Activated naive CD8-positive, alpha-beta T cell treated with anti-CD3 and anti-CD28 coated beads for 36 hours (primary cell): ENCODE results near the gene GDF15. TPM values are rescaled to one million over a fixed set of nuclear protein-coding genes. Genes with fewer than 3 reads are reported as not detected.

Experiments used
- DNase-seq: peaks from one replicate; pipeline ENCODE4 v3.0.0; 2021
- H3K27ac Mint-ChIP-seq: one replicate; pipeline ENCODE4 v1.8.0; 2022; ENCODE audit warnings: mild to moderate bottlenecking, moderate library complexity, mixed read lengths
- H3K27me3 Mint-ChIP-seq: one replicate; pipeline ENCODE4 v1.8.0; 2022; ENCODE audit warnings: mild to moderate bottlenecking, mixed read lengths
- H3K36me3 Mint-ChIP-seq: one replicate; pipeline ENCODE4 v1.8.0; 2021; ENCODE audit warnings: mild to moderate bottlenecking, mixed read lengths
- H3K4me1 Mint-ChIP-seq: one replicate; pipeline ENCODE4 v1.8.0; 2021; ENCODE audit warnings: mixed read lengths
- H3K4me3 Mint-ChIP-seq: one replicate; pipeline ENCODE4 v1.8.0; 2022; ENCODE audit warnings: mild to moderate bottlenecking, moderate library complexity, mixed read lengths
- H3K9me3 Mint-ChIP-seq: one replicate; pipeline ENCODE4 v1.8.0; 2022; ENCODE audit warnings: mixed read lengths
- total RNA-seq, 2 experiments: library from RNA; stranded (reverse); gene quantifications; one replicate each; pipeline ENCODE4 v1.2.3, GENCODE V29; 2021

GDF15 gene
- total RNA-seq, 2 experiments from 2014 or later: not detected

- peaks cover 44% of the 10 kb centered on the region for H3K27me3 Mint-ChIP-seq
- H3K36me3 Mint-ChIP-seq: peaks cover 10% of the 10 kb centered on the region
- H3K4me3 Mint-ChIP-seq: peak overlapping the region; percentile 73
- peak overlapping the region; percentile 85 for H3K27ac Mint-ChIP-seq
- no peak for DNase-seq
- peaks cover 62% of the 10 kb centered on the region for H3K4me1 Mint-ChIP-seq
- H3K9me3 Mint-ChIP-seq: no peaks in the 10 kb centered on the region
Measured at GRCh38 chr19:18417250-18418028, 31.5 kb downstream of the GDF15 start.

- Mint-ChIP-seq H3K4me3 (peak overlapping the region; percentile 73), H3K4me1 (peaks cover 68% of the 10 kb centered on the region), H3K27ac (peak overlapping the region; percentile 38), H3K27me3 (peaks cover 38% of the 10 kb centered on the region), H3K36me3 (peaks cover 10% of the 10 kb centered on the region), H3K9me3 (no peaks in the 10 kb centered on the region)
- DNase-seq: no peak
Measured at GRCh38 chr19:18418029-18418482, 32.1 kb downstream of the GDF15 start.

- H3K4me1 Mint-ChIP-seq: peaks cover 71% of the 10 kb centered on the region
- H3K27me3 Mint-ChIP-seq: peaks cover 37% of the 10 kb centered on the region
- peaks cover 10% of the 10 kb centered on the region for H3K36me3 Mint-ChIP-seq
- DNase-seq: peak; percentile 51
- no peaks in the 10 kb centered on the region for H3K9me3 Mint-ChIP-seq
- H3K4me3 Mint-ChIP-seq: peak overlapping the region; percentile 73
- H3K27ac Mint-ChIP-seq: peak overlapping the region; percentile 72
Measured at GRCh38 chr19:18418483-18419194, 32.7 kb downstream of the GDF15 start.

- Mint-ChIP-seq H3K4me3 (peak within 1 kb of the TSS; percentile 88), H3K36me3 (peaks cover 10% of the 10 kb centered on the region), H3K27ac (peak within 1 kb of the TSS; percentile 75), H3K9me3 (no peaks in the 10 kb centered on the region), H3K4me1 (peaks cover 71% of the 10 kb centered on the region), H3K27me3 (peaks cover 33% of the 10 kb centered on the region)
- DNase-seq: peak; percentile 84
Measured at GRCh38 chr19:18419195-18419698, 33.3 kb downstream of the GDF15 start, which contains the start of gene SSBP4. TSS of gene SSBP4 (plus strand) at chr19:18419398. CDS start at chr19:18419649, 251 bp downstream.

- Mint-ChIP-seq H3K27me3 (peaks cover 33% of the 10 kb centered on the region), H3K9me3 (no peaks in the 10 kb centered on the region), H3K36me3 (peaks cover 10% of the 10 kb centered on the region), H3K27ac (peak overlapping the region; percentile 75), H3K4me1 (peaks cover 70% of the 10 kb centered on the region), H3K4me3 (peak overlapping the region; percentile 88)
- peak; percentile 64 for DNase-seq
Measured at GRCh38 chr19:18419699-18420460, 33.9 kb downstream of the GDF15 start.

- Mint-ChIP-seq H3K27me3 (peaks cover 27% of the 10 kb centered on the region), H3K36me3 (peaks cover 10% of the 10 kb centered on the region)
- DNase-seq: no peak
Measured at GRCh38 chr19:18420930-18421329, 35.0 kb downstream of the GDF15 start.

GRCh38 chr19:18421371-18421959, 35.5 kb downstream of the GDF15 start:
- peaks cover 65% of the 10 kb centered on the region for H3K4me1 Mint-ChIP-seq
- no peak for DNase-seq
- H3K4me3 Mint-ChIP-seq: peak overlapping the region; percentile 88

More at GRCh38 chr19:18420930-18421329, 35.0 kb downstream of the GDF15 start:
- H3K27ac Mint-ChIP-seq: peak overlapping the region; percentile 25
- H3K9me3 Mint-ChIP-seq: no peaks in the 10 kb centered on the region
- peaks cover 67% of the 10 kb centered on the region for H3K4me1 Mint-ChIP-seq
- peak overlapping the region; percentile 88 for H3K4me3 Mint-ChIP-seq

GRCh38 chr19:18422530-18423191, 36.7 kb downstream of the GDF15 start:
- Mint-ChIP-seq H3K27me3 (peaks cover 12% of the 10 kb centered on the region), H3K4me3 (peak overlapping the region; percentile 88), H3K4me1 (peaks cover 57% of the 10 kb centered on the region), H3K27ac (no peak overlapping the region), H3K36me3 (peaks cover 10% of the 10 kb centered on the region), H3K9me3 (no peaks in the 10 kb centered on the region)
- DNase-seq: no peak

More at GRCh38 chr19:18421371-18421959, 35.5 kb downstream of the GDF15 start:
- no peaks in the 10 kb centered on the region for H3K9me3 Mint-ChIP-seq
- peaks cover 21% of the 10 kb centered on the region for H3K27me3 Mint-ChIP-seq
- H3K36me3 Mint-ChIP-seq: peaks cover 10% of the 10 kb centered on the region
- peak overlapping the region; percentile 63 for H3K27ac Mint-ChIP-seq

- Mint-ChIP-seq H3K36me3 (peaks cover 10% of the 10 kb centered on the region), H3K4me3 (peak overlapping the region; percentile 88), H3K27me3 (peaks cover 6% of the 10 kb centered on the region), H3K27ac (no peak overlapping the region), H3K4me1 (peaks cover 49% of the 10 kb centered on the region), H3K9me3 (no peaks in the 10 kb centered on the region)
- no peak for DNase-seq
Measured at GRCh38 chr19:18423258-18424020, 37.5 kb downstream of the GDF15 start.

GRCh38 chr19:18424122-18424889, 38.3 kb downstream of the GDF15 start:
- no peaks in the 10 kb centered on the region for H3K27me3 Mint-ChIP-seq
- no peak overlapping the region for H3K27ac Mint-ChIP-seq
- H3K4me1 Mint-ChIP-seq: peaks cover 45% of the 10 kb centered on the region
- peaks cover 10% of the 10 kb centered on the region for H3K36me3 Mint-ChIP-seq
- H3K4me3 Mint-ChIP-seq: no peak overlapping the region
- no peaks in the 10 kb centered on the region for H3K9me3 Mint-ChIP-seq
- DNase-seq: no peak

GRCh38 chr19:18424890-18425514, 39.0 kb downstream of the GDF15 start:
- Mint-ChIP-seq H3K9me3 (no peaks in the 10 kb centered on the region), H3K36me3 (peaks cover 10% of the 10 kb centered on the region), H3K27me3 (no peaks in the 10 kb centered on the region), H3K4me3 (no peak overlapping the region), H3K27ac (no peak overlapping the region), H3K4me1 (peaks cover 50% of the 10 kb centered on the region)
- DNase-seq: no peak
